HepG2 (cell line): ENCODE measurements around the gene STK11. TPM values are rescaled to one million over a fixed set of nuclear protein-coding genes. Genes with fewer than 3 reads are reported as not detected.

Experiments
- AGO1 ChIP-seq: fragments of 200-400 bp; formaldehyde crosslinking; IDR thresholded peaks from 2 replicates; pipeline ENCODE4 v1.6.1; 2017; ENCODE audit warnings: mild to moderate bottlenecking, low read depth, low read length, moderate library complexity; ENCODE audit not compliant: poor library complexity, severe bottlenecking
- ELF3 ChIP-seq: IDR thresholded peaks from 2 replicates; pipeline ENCODE4 v1.6.1; 2016; ENCODE audit warnings: missing genetic modification reagents, missing compliant biosample characterization
- EP300 ChIP-seq, 3 experiments: sonication (generic) in 1 of 3; formaldehyde crosslinking in 1 of 3; IDR thresholded peaks; 2 replicates each; pipeline versions ENCODE4 v1.5.1 to v1.6.1; 2011 to 2020; ENCODE audit warnings: low read depth in 2 of 3, low read length in 2 of 3, borderline replicate concordance in 1 of 3, improper control_type of control experiment in 1 of 3, mild to moderate bottlenecking in 1 of 3, missing genetic modification reagents in 1 of 3, moderate library complexity in 1 of 3
- GABPB1 ChIP-seq: IDR thresholded peaks from 2 replicates; pipeline ENCODE4 v1.6.1; 2016; ENCODE audit warnings: mild to moderate bottlenecking, missing genetic modification reagents, moderate library complexity, missing compliant biosample characterization
- HCFC1 ChIP-seq: fragments of 150-350 bp; IDR thresholded peaks from 2 replicates; pipeline ENCODE4 v1.6.1; 2014; ENCODE audit warnings: low read depth, low read length
- MAFK ChIP-seq, 2 experiments: IDR thresholded peaks in 1 of 2; conservative IDR thresholded peaks in 1 of 2; 2 replicates each; pipeline ENCODE4 v1.6.1; 2011; ENCODE audit warnings: improper control_type of control experiment in 2 of 2, low read length in 2 of 2
- POLR2A ChIP-seq, 2 experiments: IDR thresholded peaks; 2 replicates each; pipeline ENCODE4 v1.6.1; 2011; ENCODE audit warnings: low read depth in 2 of 2, low read length in 2 of 2, mild to moderate bottlenecking in 1 of 2, moderate library complexity in 1 of 2; ENCODE audit not compliant: insufficient read depth in 1 of 2
- SAP130 ChIP-seq: IDR thresholded peaks from 2 replicates; pipeline ENCODE4 v1.6.1; 2016; ENCODE audit warnings: low read depth
- SMC3 ChIP-seq: IDR thresholded peaks from 2 replicates; pipeline ENCODE4 v1.6.1; 2011; ENCODE audit warnings: low read length, improper control_type of control experiment
- ZFP1 ChIP-seq: IDR thresholded peaks from 2 replicates; pipeline ENCODE4 v1.6.1; 2016
- ZFP36L1 ChIP-seq: sonication (generic); formaldehyde crosslinking; IDR thresholded peaks from 2 replicates; pipeline ENCODE4 v1.8.0; 2022; ENCODE audit warnings: mild to moderate bottlenecking, missing genetic modification reagents, moderate library complexity
- ZNF101 ChIP-seq: sonication (generic); formaldehyde crosslinking; IDR thresholded peaks from 2 replicates; pipeline ENCODE4 v1.4.0; 2020; ENCODE audit warnings: mild to moderate bottlenecking, low read depth, missing genetic modification reagents, borderline replicate concordance
- ZNF224 ChIP-seq: sonication (generic); formaldehyde crosslinking; IDR thresholded peaks from 2 replicates; pipeline ENCODE4 v1.5.0; 2020; ENCODE audit warnings: mild to moderate bottlenecking, missing genetic modification reagents
- ZNF484 ChIP-seq: sonication (generic); formaldehyde crosslinking; IDR thresholded peaks from 2 replicates; pipeline ENCODE4 v1.5.1; 2020; ENCODE audit warnings: mild to moderate bottlenecking, low read depth, missing genetic modification reagents, borderline replicate concordance
- polyA plus RNA-seq, 8 experiments: library from polyadenylated mRNA; depleted of rRNA in 3 of 8; stranded (reverse) in 7 of 8; unstranded in 1 of 8; fragments of >200 nt; fragmentation: Illumina TruSeq in 4 of 8; extraction: Trizol in 4 of 8; gene quantifications; 2 replicates each; pipeline versions ENCODE4 v1.2.1 to v1.2.3, GENCODE V29; 2011 to 2016; ENCODE audit warnings: low read depth in 4 of 8, missing spikeins in 1 of 8, mixed read lengths in 1 of 8; ENCODE audit not compliant: insufficient read depth in 1 of 8
- total RNA-seq, 5 experiments: library from RNA; depleted of rRNA; stranded (reverse); fragments of >200 nt; fragmentation: Illumina TruSeq; extraction: Trizol; gene quantifications; 2 replicates each; pipeline ENCODE4 v1.2.3, GENCODE V29; 2016; ENCODE audit warnings: low read depth in 1 of 5
- TF ChIP-seq, protein P1 (sequence below): sonication (generic); formaldehyde crosslinking; conservative IDR thresholded peaks from 2 replicates; pipeline ENCODE4 v1.4.0; 2020; ENCODE audit warnings: missing genetic modification reagents
- TF ChIP-seq, protein P2 (sequence below): sonication (generic); formaldehyde crosslinking; IDR thresholded peaks from 2 replicates; pipeline ENCODE4 v1.4.0; 2020; ENCODE audit warnings: missing genetic modification reagents, mild to moderate bottlenecking, borderline replicate concordance
- TF ChIP-seq, protein P3 (sequence below): sonication (generic); formaldehyde crosslinking; conservative IDR thresholded peaks from 2 replicates; pipeline ENCODE4 v1.8.0; 2022; ENCODE audit warnings: low read depth, missing genetic modification reagents
- TF ChIP-seq, protein P4 (sequence below): IDR thresholded peaks from 2 replicates; pipeline ENCODE4 v1.6.1; 2016
- TF ChIP-seq, protein P5 (sequence below): conservative IDR thresholded peaks from 2 replicates; pipeline ENCODE4 v1.6.1; 2018; ENCODE audit warnings: missing genetic modification reagents
- TF ChIP-seq, protein P6 (sequence below): sonication (generic); formaldehyde crosslinking; conservative IDR thresholded peaks from 2 replicates; pipeline ENCODE4 v1.4.0; 2020; ENCODE audit warnings: missing genetic modification reagents

STK11 gene
- total and polyA plus RNA-seq, 2 of the 13 experiments (the other 11 are each of a cell fraction or from before 2014, with no cell fraction given) = 27.5 to 43.6 TPM

DNA sequence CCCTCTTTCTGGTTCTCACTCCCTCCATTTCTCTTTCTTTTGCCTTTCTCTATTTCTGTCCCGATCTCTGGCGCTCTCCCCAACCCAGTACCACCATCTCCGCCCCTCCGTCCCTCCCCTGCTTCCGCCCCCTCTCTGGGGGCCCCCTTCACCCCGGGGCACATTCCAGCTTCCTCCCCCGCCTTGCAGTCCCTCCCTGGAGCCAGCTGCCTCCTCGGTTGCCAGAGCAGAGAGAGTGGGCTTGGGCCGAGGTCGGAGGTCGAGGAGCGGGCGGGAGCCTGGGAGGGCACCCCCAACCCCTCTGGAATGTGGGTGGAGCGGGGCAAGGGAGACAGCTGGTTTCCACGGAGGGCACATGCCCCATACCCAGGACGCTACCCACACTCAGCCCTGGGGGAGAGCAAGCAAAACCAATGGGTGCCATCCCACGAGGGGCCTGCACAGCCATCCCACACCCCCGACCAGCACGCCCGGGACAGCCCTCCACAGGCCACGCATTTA is 57.1 kb downstream of the STK11 start (continued):
- TF ChIP-seq, protein P1, sequence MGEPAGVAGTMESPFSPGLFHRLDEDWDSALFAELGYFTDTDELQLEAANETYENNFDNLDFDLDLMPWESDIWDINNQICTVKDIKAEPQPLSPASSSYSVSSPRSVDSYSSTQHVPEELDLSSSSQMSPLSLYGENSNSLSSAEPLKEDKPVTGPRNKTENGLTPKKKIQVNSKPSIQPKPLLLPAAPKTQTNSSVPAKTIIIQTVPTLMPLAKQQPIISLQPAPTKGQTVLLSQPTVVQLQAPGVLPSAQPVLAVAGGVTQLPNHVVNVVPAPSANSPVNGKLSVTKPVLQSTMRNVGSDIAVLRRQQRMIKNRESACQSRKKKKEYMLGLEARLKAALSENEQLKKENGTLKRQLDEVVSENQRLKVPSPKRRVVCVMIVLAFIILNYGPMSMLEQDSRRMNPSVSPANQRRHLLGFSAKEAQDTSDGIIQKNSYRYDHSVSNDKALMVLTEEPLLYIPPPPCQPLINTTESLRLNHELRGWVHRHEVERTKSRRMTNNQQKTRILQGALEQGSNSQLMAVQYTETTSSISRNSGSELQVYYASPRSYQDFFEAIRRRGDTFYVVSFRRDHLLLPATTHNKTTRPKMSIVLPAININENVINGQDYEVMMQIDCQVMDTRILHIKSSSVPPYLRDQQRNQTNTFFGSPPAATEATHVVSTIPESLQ (CRISPR knock-in tag) = no peak
- TF ChIP-seq EP300 (IDR thresholded peaks at IDR 0.05; ENCODE audit: low read depth in 2 of 2, low read length in 2 of 2) (peak in 1 of 2 experiments; percentile 31; a peak in 1 of 4 replicates), EP300 (CRISPR knock-in tag; IDR thresholded peaks at IDR 0.05; ENCODE audit: borderline replicate concordance) (no peak; the same call in 1 of the 2 replicates), POLR2A (IDR thresholded peaks at IDR 0.05; ENCODE audit: insufficient read depth in 1 of 2, low read depth in 2 of 2, low read length in 2 of 2) (no peak), ZNF224 (CRISPR knock-in tag) (no peak), ZNF484 (CRISPR knock-in tag) (no peak), ZFP1 (CRISPR knock-in tag) (no peak), HCFC1 (no peak), GABPB1 (CRISPR knock-in tag) (peak; percentile 41; the same call in 1 of the 2 replicates), ZNF101 (CRISPR knock-in tag) (no peak), ELF3 (CRISPR knock-in tag) (peak; percentile 18; the same call in 1 of the 2 replicates), MAFK (conservative IDR thresholded peaks at IDR 0.05 in 1 of 2, IDR thresholded peaks at IDR 0.05 in 1 of 2; ENCODE audit: low read length in 2 of 2) (no peak), SAP130 (no peak), SMC3 (no peak), ZFP36L1 (no peak), AGO1 (peak; percentile 11)
- TF ChIP-seq, protein P2, sequence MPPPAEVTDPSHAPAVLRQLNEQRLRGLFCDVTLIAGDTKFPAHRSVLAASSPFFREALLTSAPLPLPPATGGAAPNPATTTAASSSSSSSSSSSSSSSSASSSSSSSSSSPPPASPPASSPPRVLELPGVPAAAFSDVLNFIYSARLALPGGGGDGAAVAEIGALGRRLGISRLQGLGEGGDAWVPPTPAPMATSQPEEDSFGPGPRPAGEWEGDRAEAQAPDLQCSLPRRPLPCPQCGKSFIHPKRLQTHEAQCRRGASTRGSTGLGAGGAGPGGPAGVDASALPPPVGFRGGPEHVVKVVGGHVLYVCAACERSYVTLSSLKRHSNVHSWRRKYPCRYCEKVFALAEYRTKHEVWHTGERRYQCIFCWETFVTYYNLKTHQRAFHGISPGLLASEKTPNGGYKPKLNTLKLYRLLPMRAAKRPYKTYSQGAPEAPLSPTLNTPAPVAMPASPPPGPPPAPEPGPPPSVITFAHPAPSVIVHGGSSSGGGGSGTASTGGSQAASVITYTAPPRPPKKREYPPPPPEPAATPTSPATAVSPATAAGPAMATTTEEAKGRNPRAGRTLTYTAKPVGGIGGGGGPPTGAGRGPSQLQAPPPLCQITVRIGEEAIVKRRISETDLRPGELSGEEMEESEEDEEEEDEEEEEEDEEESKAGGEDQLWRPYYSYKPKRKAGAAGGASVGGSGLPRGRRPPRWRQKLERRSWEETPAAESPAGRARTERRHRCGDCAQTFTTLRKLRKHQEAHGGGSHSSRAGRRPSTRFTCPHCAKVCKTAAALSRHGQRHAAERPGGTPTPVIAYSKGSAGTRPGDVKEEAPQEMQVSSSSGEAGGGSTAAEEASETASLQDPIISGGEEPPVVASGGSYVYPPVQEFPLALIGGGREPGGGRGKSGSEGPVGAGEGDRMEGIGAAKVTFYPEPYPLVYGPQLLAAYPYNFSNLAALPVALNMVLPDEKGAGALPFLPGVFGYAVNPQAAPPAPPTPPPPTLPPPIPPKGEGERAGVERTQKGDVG (CRISPR knock-in tag) = no peak
- TF ChIP-seq, protein P3, sequence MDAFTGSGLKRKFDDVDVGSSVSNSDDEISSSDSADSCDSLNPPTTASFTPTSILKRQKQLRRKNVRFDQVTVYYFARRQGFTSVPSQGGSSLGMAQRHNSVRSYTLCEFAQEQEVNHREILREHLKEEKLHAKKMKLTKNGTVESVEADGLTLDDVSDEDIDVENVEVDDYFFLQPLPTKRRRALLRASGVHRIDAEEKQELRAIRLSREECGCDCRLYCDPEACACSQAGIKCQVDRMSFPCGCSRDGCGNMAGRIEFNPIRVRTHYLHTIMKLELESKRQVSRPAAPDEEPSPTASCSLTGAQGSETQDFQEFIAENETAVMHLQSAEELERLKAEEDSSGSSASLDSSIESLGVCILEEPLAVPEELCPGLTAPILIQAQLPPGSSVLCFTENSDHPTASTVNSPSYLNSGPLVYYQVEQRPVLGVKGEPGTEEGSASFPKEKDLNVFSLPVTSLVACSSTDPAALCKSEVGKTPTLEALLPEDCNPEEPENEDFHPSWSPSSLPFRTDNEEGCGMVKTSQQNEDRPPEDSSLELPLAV (CRISPR knock-in tag) = no peak
- TF ChIP-seq, protein P4, sequence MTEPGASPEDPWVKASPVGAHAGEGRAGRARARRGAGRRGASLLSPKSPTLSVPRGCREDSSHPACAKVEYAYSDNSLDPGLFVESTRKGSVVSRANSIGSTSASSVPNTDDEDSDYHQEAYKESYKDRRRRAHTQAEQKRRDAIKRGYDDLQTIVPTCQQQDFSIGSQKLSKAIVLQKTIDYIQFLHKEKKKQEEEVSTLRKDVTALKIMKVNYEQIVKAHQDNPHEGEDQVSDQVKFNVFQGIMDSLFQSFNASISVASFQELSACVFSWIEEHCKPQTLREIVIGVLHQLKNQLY (CRISPR knock-in tag) = no peak
- TF ChIP-seq, protein P5, sequence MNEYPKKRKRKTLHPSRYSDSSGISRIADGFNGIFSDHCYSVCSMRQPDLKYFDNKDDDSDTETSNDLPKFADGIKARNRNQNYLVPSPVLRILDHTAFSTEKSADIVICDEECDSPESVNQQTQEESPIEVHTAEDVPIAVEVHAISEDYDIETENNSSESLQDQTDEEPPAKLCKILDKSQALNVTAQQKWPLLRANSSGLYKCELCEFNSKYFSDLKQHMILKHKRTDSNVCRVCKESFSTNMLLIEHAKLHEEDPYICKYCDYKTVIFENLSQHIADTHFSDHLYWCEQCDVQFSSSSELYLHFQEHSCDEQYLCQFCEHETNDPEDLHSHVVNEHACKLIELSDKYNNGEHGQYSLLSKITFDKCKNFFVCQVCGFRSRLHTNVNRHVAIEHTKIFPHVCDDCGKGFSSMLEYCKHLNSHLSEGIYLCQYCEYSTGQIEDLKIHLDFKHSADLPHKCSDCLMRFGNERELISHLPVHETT (CRISPR knock-in tag) = no peak
- TF ChIP-seq, protein P6, sequence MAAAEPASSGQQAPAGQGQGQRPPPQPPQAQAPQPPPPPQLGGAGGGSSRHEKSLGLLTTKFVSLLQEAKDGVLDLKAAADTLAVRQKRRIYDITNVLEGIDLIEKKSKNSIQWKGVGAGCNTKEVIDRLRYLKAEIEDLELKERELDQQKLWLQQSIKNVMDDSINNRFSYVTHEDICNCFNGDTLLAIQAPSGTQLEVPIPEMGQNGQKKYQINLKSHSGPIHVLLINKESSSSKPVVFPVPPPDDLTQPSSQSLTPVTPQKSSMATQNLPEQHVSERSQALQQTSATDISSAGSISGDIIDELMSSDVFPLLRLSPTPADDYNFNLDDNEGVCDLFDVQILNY (CRISPR knock-in tag) = no peak
